Caco-2 (cell line): ENCODE data around the gene CTCF. TPM values are rescaled to one million over a fixed set of nuclear protein-coding genes. Genes with fewer than 3 reads are reported as not detected.

ENCODE experiments used
- BruUV-seq: library from RNA; stranded (reverse); fragments of 400-500 nt; replicated peaks from 2 replicates; lab custom pipeline; 2021; lab: Mats Ljungman, UMichigan
- CTCF ChIA-PET: fragments of 300-600 bp; sonication (Branson Sonifier 250); formaldehyde crosslinking; loops from one replicate; lab custom pipeline; 2022; ENCODE audit warnings: antibody characterized with exemption; lab: Charles Lee
- POLR2A ChIA-PET: fragments of 300-600 bp; sonication (Branson Sonifier 250); formaldehyde crosslinking; loops from one replicate; lab custom pipeline; 2022; ENCODE audit warnings: antibody characterized with exemption; lab: Charles Lee
- DNase-seq, 2 experiments: peaks; one replicate each; pipeline versions ENCODE4 v3.0.0 to v3.0.0-alpha.2; 2020 to 2022
- H3K27me3 ChIP-seq: replicated peaks from 2 replicates; pipeline ENCODE4 v1.6.0; 2011; ENCODE audit warnings: low read length; ENCODE audit not compliant: control insufficient read depth, insufficient read depth
- H3K36me3 ChIP-seq: 2 replicates; pipeline ENCODE4 v1.5.1; 2011; ENCODE audit warnings: low read length; ENCODE audit not compliant: control insufficient read depth, insufficient read depth
- H3K4me1 ChIP-seq: fragments of 250-450 bp; sonication (Bioruptor Pico); 2 replicates; pipeline ENCODE4 v1.5.1; 2020; ENCODE audit warnings: mild to moderate bottlenecking
- H3K4me3 ChIP-seq: 2 replicates; pipeline ENCODE4 v1.5.1; 2011; ENCODE audit warnings: low read depth, mild to moderate bottlenecking, control low read depth, low read length
- H3K9me3 ChIP-seq: fragments of 250-450 bp; sonication (Bioruptor Pico); 2 replicates; pipeline ENCODE4 v1.5.1; 2020; ENCODE audit warnings: mild to moderate bottlenecking, moderate library complexity
- H3K27ac Mint-ChIP-seq: one replicate; pipeline ENCODE4 v1.8.0; 2022; ENCODE audit warnings: mixed read lengths; ENCODE audit not compliant: unreplicated experiment
- H3K27me3 Mint-ChIP-seq: one replicate; pipeline ENCODE4 v1.8.0; 2022; ENCODE audit warnings: mixed read lengths; ENCODE audit not compliant: insufficient read depth, unreplicated experiment
- H3K36me3 Mint-ChIP-seq: one replicate; pipeline ENCODE4 v1.8.0; 2022; ENCODE audit warnings: mild to moderate bottlenecking, mixed read lengths; ENCODE audit not compliant: insufficient read depth, unreplicated experiment
- H3K4me1 Mint-ChIP-seq: one replicate; pipeline ENCODE4 v1.8.0; 2022; ENCODE audit warnings: low read depth, mixed read lengths; ENCODE audit not compliant: unreplicated experiment
- H3K4me3 Mint-ChIP-seq: one replicate; pipeline ENCODE4 v1.8.0; 2022; ENCODE audit warnings: mild to moderate bottlenecking, moderate library complexity, mixed read lengths; ENCODE audit not compliant: unreplicated experiment
- H3K9me3 Mint-ChIP-seq: one replicate; pipeline ENCODE4 v1.8.0; 2022; ENCODE audit warnings: mixed read lengths; ENCODE audit not compliant: unreplicated experiment
- CTCF ChIP-seq, 2 experiments: fragments of 200-600 bp in 1 of 2; IDR thresholded peaks; 1 replicate in 1 of 2; 2 replicates in 1 of 2; pipeline versions ENCODE4 v1.5.1 to v1.8.0; 2011 to 2022; ENCODE audit warnings: antibody characterized with exemption in 1 of 2, control low read depth in 1 of 2, inconsistent platforms in 1 of 2, low read depth in 1 of 2, low read length in 1 of 2, mild to moderate bottlenecking in 1 of 2, moderate library complexity in 1 of 2; ENCODE audit not compliant: insufficient read depth in 1 of 2, severe bottlenecking in 1 of 2, unreplicated experiment in 1 of 2
- intact Hi-C: fragments of 100-400 bp; cut with micrococcal nuclease; formaldehyde crosslinking; loops from one replicate; pipeline ENCODE4 v1.10.0; 2022; ENCODE audit not compliant: unreplicated experiment
- total RNA-seq: library from RNA; stranded (reverse); gene quantifications from 2 replicates; pipeline ENCODE4 v1.2.3, GENCODE V29; 2022

Gene CTCF
- total RNA-seq, 1 experiment from 2014 or later: 67.8 TPM

DNA sequence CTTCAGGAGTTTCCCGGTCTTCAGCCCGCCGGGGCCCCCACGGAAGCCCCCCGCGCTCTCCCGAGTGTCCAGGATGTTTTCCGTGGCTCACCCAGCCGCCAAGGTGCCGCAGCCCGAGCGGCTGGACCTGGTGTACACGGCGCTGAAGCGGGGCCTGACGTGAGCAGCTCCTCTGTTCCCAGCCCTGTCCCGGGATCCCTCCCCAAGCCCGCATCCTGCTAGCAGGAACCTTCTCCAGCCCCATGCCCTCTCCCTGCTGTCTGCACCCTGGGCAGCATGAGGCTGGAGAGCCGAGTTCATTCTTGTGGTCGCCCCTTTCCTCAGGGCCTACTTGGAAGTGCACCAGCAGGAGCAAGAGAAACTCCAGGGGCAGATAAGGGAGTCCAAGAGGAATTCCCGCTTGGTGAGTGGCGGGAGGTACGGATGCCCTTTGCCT lies 23.6 kb upstream of the CTCF start:
- H3K36me3 Mint-ChIP-seq: peaks cover 63% of the 10 kb centered on the region
- no peaks in the 10 kb centered on the region for H3K9me3 Mint-ChIP-seq
- H3K27me3 ChIP-seq: no peaks in the 10 kb centered on the region
- peaks cover 22% of the 10 kb centered on the region for H3K4me1 ChIP-seq
- H3K36me3 ChIP-seq: peaks cover 4% of the 10 kb centered on the region; the same call in 1 of the 2 replicates
- H3K4me3 Mint-ChIP-seq: peak overlapping the region; percentile 52
- peak overlapping the region; percentile 27 for H3K27ac Mint-ChIP-seq
- intact Hi-C loops: no loop called here
- no peaks in the 10 kb centered on the region for H3K9me3 ChIP-seq
- no TSS peak for BruUV-seq
- H3K4me1 Mint-ChIP-seq: peaks cover 30% of the 10 kb centered on the region
- H3K27me3 Mint-ChIP-seq: no peaks in the 10 kb centered on the region
- DNase-seq: peak; percentile 43 to 65
- ChIA-PET POLR2A (interaction anchor here (1.0 kb wide), 1 partner anchor 23 kb away, joined by 4 read pairs; the partner anchor contains the start of gene CTCF), CTCF (interaction anchor here (3.7 to 5.7 kb wide), 2 partner anchors 17 to 23 kb away, joined by 18 to 45 read pairs; partner anchors contain the start of gene CTCF)
- TF ChIP-seq CTCF (IDR thresholded peaks at IDR 0.05; ENCODE audit: insufficient read depth in 1 of 2, low read depth in 1 of 2, low read length in 1 of 2, severe bottlenecking in 1 of 2, unreplicated experiment in 1 of 2): no peak
- H3K4me3 ChIP-seq: no peak overlapping the region

- Histone ChIP-seq H3K4me3 (no peak overlapping the region), H3K27me3 (no peaks in the 10 kb centered on the region), H3K9me3 (no peaks in the 10 kb centered on the region), H3K36me3 (peaks cover 4% of the 10 kb centered on the region; the same call in 1 of the 2 replicates), H3K4me1 (peaks cover 22% of the 10 kb centered on the region)
- intact Hi-C loops: no loop called here
- H3K9me3 Mint-ChIP-seq: no peaks in the 10 kb centered on the region
- no peak for DNase-seq
- H3K4me3 Mint-ChIP-seq: peak overlapping the region; percentile 52
- H3K4me1 Mint-ChIP-seq: peaks cover 29% of the 10 kb centered on the region
- no TSS peak for BruUV-seq
- peaks cover 69% of the 10 kb centered on the region for H3K36me3 Mint-ChIP-seq
- H3K27me3 Mint-ChIP-seq: no peaks in the 10 kb centered on the region
- ChIA-PET CTCF (interaction anchor here (3.7 to 5.7 kb wide), 2 partner anchors 18 to 22 kb away, joined by 18 to 45 read pairs; partner anchors contain the start of gene CTCF), POLR2A (interaction anchor here (1.0 kb wide), 1 partner anchor 23 kb away, joined by 4 read pairs; the partner anchor contains the start of gene CTCF)
- TF ChIP-seq CTCF (IDR thresholded peaks at IDR 0.05; ENCODE audit: insufficient read depth in 1 of 2, low read depth in 1 of 2, low read length in 1 of 2, severe bottlenecking in 1 of 2, unreplicated experiment in 1 of 2): no peak
- H3K27ac Mint-ChIP-seq: peak overlapping the region; percentile 27
Measured at GRCh38 chr16:67539271-67539670, 23.1 kb upstream of the CTCF start.

DNA sequence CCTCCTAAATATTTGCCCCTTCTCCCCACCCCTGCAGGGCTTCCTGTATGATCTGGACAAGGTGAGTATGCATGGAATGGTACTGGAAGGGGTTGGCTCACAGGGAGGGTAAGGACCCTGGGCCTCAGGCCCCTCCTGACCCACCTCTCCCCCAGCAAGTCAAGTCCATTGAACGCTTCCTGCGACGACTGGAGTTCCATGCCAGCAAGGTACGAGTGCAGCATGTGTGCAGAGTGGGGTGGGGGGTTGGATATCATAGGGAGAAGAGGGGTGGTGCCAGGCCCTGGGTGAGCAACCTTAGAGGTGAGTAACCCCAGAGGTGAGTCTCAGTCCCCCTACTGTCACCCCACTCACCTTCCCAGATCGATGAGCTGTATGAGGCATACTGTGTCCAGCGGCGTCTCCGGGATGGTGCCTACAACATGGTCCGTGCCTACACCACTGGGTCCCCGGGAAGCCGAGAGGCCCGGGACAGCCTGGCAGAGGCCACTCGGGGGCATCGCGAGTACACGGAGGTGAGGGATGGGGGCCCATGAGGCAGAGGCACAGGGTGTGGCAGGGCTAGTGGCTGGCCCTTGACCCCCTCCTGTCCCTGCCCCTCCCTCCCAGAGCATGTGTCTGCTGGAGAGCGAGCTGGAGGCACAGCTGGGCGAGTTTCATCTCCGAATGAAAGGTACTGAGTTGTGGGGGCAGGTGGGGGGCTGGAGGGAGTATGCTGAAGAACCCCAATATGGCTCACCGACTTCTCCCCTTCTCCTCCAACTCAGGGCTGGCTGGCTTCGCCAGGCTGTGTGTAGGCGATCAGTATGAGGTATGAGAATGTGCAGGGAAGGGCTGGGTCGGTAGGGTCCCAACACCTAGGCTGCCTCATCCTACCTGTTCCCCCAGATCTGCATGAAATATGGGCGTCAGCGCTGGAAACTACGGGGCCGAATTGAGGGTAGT lies 22.4 kb upstream of the CTCF start:
- CTCF ChIA-PET: interaction anchor here (1.0 to 5.7 kb wide), 3 partner anchors 12 to 22 kb away, joined by 3 to 45 read pairs (median 18); partner anchors contain the start of gene CTCF
- H3K9me3 ChIP-seq: no peaks in the 10 kb centered on the region
- Mint-ChIP-seq H3K4me1 (peaks cover 29% of the 10 kb centered on the region), H3K27me3 (no peaks in the 10 kb centered on the region), H3K36me3 (peaks cover 76% of the 10 kb centered on the region), H3K4me3 (no peak overlapping the region), H3K27ac (peak overlapping the region; percentile 27), H3K9me3 (no peaks in the 10 kb centered on the region)
- intact Hi-C loops: no loop called here
- DNase-seq: no peak
- H3K27me3 ChIP-seq: no peaks in the 10 kb centered on the region
- H3K4me3 ChIP-seq: no peak overlapping the region
- peaks cover 22% of the 10 kb centered on the region for H3K4me1 ChIP-seq
- POLR2A ChIA-PET: interaction anchor here (1.0 kb wide), 1 partner anchor 22 kb away, joined by 4 read pairs; the partner anchor contains the start of gene CTCF
- no TSS peak for BruUV-seq
- TF ChIP-seq CTCF (IDR thresholded peaks at IDR 0.05; ENCODE audit: insufficient read depth in 1 of 2, low read depth in 1 of 2, low read length in 1 of 2, severe bottlenecking in 1 of 2, unreplicated experiment in 1 of 2): no peak
- H3K36me3 ChIP-seq: peaks cover 4% of the 10 kb centered on the region
